A549 (cell line): Measurements from ENCODE around the gene INPP5A. TPM values are rescaled to one million over a fixed set of nuclear protein-coding genes. Genes with fewer than 3 reads are reported as not detected.

ENCODE experiments used
- ATAC-seq, 2 experiments: fragments of 200-7000 bp in 1 of 2; fragments of >200 bp in 1 of 2; cut with Nextera tagmentation in 1 of 2; cut with Tn5 transposase in 1 of 2; 3 replicates each; pipeline versions ENCODE4 v1.8.0 to v1.9.1; 2018 to 2020; ENCODE audit warnings: mild to moderate bottlenecking in 1 of 2, moderate library complexity in 1 of 2
- CTCF ChIA-PET: fragments of 300-600 bp; sonication (Branson Sonifier 250); formaldehyde crosslinking; extraction: SDS; loops from one replicate; lab custom pipeline; 2021; ENCODE audit warnings: antibody characterized with exemption, inconsistent platforms; lab: Yijun Ruan, JAX
- POLR2A ChIA-PET: fragments of 350-600 bp; formaldehyde crosslinking; extraction: SDS; loops from one replicate; lab custom pipeline; 2021; ENCODE audit warnings: antibody characterized with exemption, inconsistent platforms; lab: Yijun Ruan, JAX
- DNase-seq, 2 experiments: peaks; one replicate each; pipeline versions ENCODE4 v3.0.0 to v3.0.0-alpha.2; 2011 to 2016; ENCODE audit warnings: low read depth in 1 of 2, low spot score in 1 of 2
- FAIRE-seq: peaks from 2 replicates; lab custom pipeline; 2011; peaks lifted over from hg19 to GRCh38; lab: Jason Lieb, UNC
- H3K27ac ChIP-seq, 2 experiments: fragments of >200 bp; sonication (Bioruptor Twin); formaldehyde crosslinking; 3 replicates each; pipeline ENCODE4 v1.5.1; 2016 to 2017
- H3K4me1 ChIP-seq: fragments of >200 bp; sonication (Bioruptor Twin); formaldehyde crosslinking; 3 replicates; pipeline ENCODE4 v1.6.1; 2016
- H3K4me2 ChIP-seq: fragments of >200 bp; sonication (Bioruptor Twin); formaldehyde crosslinking; 3 replicates; pipeline ENCODE4 v1.6.1; 2016
- H3K4me3 ChIP-seq: fragments of >200 bp; sonication (Bioruptor Twin); formaldehyde crosslinking; 3 replicates; pipeline ENCODE4 v1.5.1; 2016
- H3K9me3 ChIP-seq: fragments of >200 bp; sonication (Bioruptor Twin); formaldehyde crosslinking; 3 replicates; pipeline ENCODE4 v1.6.1; 2016
- BHLHE40 ChIP-seq: IDR thresholded peaks from 2 replicates; pipeline ENCODE4 v1.6.1; 2012; ENCODE audit warnings: low read depth, low read length, inconsistent platforms
- CEBPB ChIP-seq, 2 experiments: fragments of >200 bp in 1 of 2; sonication (Bioruptor Twin) in 1 of 2; formaldehyde crosslinking in 1 of 2; IDR thresholded peaks; 2 replicates each; pipeline ENCODE4 v1.6.1; 2012 to 2016
- CHD2 ChIP-seq: fragments of 150-350 bp; IDR thresholded peaks from 2 replicates; pipeline ENCODE4 v1.6.1; 2014; ENCODE audit warnings: low read length; ENCODE audit not compliant: partially characterized antibody
- CHD4 ChIP-seq: fragments of 200-600 bp; sonication (generic); IDR thresholded peaks from 2 replicates; pipeline ENCODE4 v1.6.1; 2016; ENCODE audit warnings: antibody characterized with exemption, mild to moderate bottlenecking, borderline replicate concordance
- ELK1 ChIP-seq: fragments of 150-350 bp; IDR thresholded peaks from 2 replicates; pipeline ENCODE4 v1.6.1; 2014; ENCODE audit warnings: low read depth, mild to moderate bottlenecking, low read length
- EP300 ChIP-seq, 2 experiments: fragments of >200 bp; sonication (Bioruptor Twin); formaldehyde crosslinking; IDR thresholded peaks; 2 replicates in 1 of 2; 3 replicates in 1 of 2; pipeline ENCODE4 v1.6.1; 2016 to 2017
- FOXS1 ChIP-seq: fragments of 250-450 bp; sonication (Bioruptor Pico); IDR thresholded peaks from 2 replicates; pipeline ENCODE4 v1.5.0; 2020; ENCODE audit warnings: mild to moderate bottlenecking, moderate library complexity
- GATA3 ChIP-seq: IDR thresholded peaks from 2 replicates; pipeline ENCODE4 v1.6.1; 2012; ENCODE audit warnings: borderline replicate concordance
- HEYL ChIP-seq: fragments of 250-450 bp; sonication (Bioruptor Pico); IDR thresholded peaks from 2 replicates; pipeline ENCODE4 v1.8.0; 2021; ENCODE audit warnings: mild to moderate bottlenecking, moderate library complexity
- HOXA7 ChIP-seq: fragments of 250-450 bp; sonication (Bioruptor Pico); IDR thresholded peaks from 2 replicates; pipeline ENCODE4 v1.5.0; 2020; ENCODE audit warnings: mild to moderate bottlenecking, moderate library complexity
- KDM1A ChIP-seq: fragments of 200-600 bp; sonication (generic); IDR thresholded peaks from 2 replicates; pipeline ENCODE4 v1.6.1; 2016; ENCODE audit warnings: low read depth, mild to moderate bottlenecking
- KDM5A ChIP-seq: fragments of 200-600 bp; sonication (generic); IDR thresholded peaks from 2 replicates; pipeline ENCODE4 v1.6.1; 2016; ENCODE audit warnings: antibody characterized with exemption, mild to moderate bottlenecking
- NPAS2 ChIP-seq: fragments of 250-450 bp; sonication (Bioruptor Pico); IDR thresholded peaks from 2 replicates; pipeline ENCODE4 v1.8.0; 2022; ENCODE audit warnings: mild to moderate bottlenecking, moderate library complexity, borderline replicate concordance
- POLR2AphosphoS2 ChIP-seq: conservative IDR thresholded peaks from 2 replicates; pipeline ENCODE4 v1.6.1; 2012; ENCODE audit warnings: low read length, improper control_type of control experiment, inconsistent platforms
- SMC3 ChIP-seq: fragments of >200 bp; sonication (Bioruptor Twin); formaldehyde crosslinking; IDR thresholded peaks from 3 replicates; pipeline ENCODE4 v1.6.1; 2018; ENCODE audit warnings: inconsistent platforms
- TFCP2L1 ChIP-seq: fragments of 250-450 bp; sonication (Bioruptor Pico); IDR thresholded peaks from 2 replicates; pipeline ENCODE4 v1.5.0; 2021; ENCODE audit warnings: mild to moderate bottlenecking
- ZC3H11A ChIP-seq: fragments of 450-650 bp; IDR thresholded peaks from 2 replicates; pipeline ENCODE4 v1.6.1; 2014; ENCODE audit warnings: antibody characterized with exemption, mild to moderate bottlenecking
- ZFP36 ChIP-seq: fragments of 450-650 bp; IDR thresholded peaks from 2 replicates; pipeline ENCODE4 v1.6.1; 2014; ENCODE audit warnings: borderline replicate concordance; ENCODE audit not compliant: partially characterized antibody
- ZNF302 ChIP-seq: fragments of 250-450 bp; sonication (Bioruptor Pico); IDR thresholded peaks from 2 replicates; pipeline ENCODE4 v1.9.0; 2021; ENCODE audit warnings: inconsistent platforms, mild to moderate bottlenecking, moderate library complexity
- WGBS: methylation state at CpG from one replicate; pipeline ENCODE4 v1.1.6; 2017; ENCODE audit errors: missing lambda C conversion rate; 5-methylcytosine and 5-hydroxymethylcytosine counted together
- polyA plus RNA-seq, 4 experiments: library from polyadenylated mRNA; depleted of rRNA in 3 of 4; stranded (reverse); fragments of >200 nt; fragmentation: RNase III in 1 of 4; extraction: RNeasy Plus Mini Kit Qiagen cat#74134 plus additional on column Dnase treatment in 1 of 4; gene quantifications; 2 replicates in 3 of 4; 3 replicates in 1 of 4; pipeline ENCODE4 v1.2.3, GENCODE V29; 2011 to 2017
- TF ChIP-seq, protein P1 (sequence below): IDR thresholded peaks from 2 replicates; pipeline ENCODE4 v1.6.1; 2012
- TF ChIP-seq, protein P2 (sequence below): fragments of 450-650 bp; IDR thresholded peaks from 2 replicates; pipeline ENCODE4 v1.6.1; 2014; ENCODE audit warnings: antibody characterized with exemption

Gene INPP5A
- polyA plus RNA-seq, 2 of the 4 experiments (the other 2 are of a cell fraction), result 13.7 to 15.1 TPM

DNA sequence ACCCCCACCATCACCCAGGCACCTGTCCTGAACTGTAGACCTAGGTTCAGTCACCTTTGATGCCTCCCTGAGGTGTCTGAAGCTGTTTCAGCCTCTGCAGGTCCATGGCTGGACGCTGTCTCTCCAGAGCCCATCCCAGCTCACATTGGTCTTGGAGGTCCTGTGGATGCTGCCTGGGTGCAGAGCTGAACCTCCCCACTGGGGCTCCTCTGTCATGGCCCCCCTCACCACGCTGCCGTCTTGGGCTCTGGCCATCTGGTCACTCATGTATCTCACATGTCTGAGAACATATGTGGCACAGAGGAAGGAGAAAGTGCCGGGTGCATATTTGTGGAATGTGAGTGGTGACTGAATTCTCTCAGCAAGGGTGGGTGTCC is 139.5 kb downstream of the INPP5A start:
- no peak overlapping the region for H3K27ac ChIP-seq
- H3K4me3 ChIP-seq, result no peak overlapping the region
- TF ChIP-seq FOXS1 (no peak), POLR2AphosphoS2 (no peak), BHLHE40 (no peak), KDM1A (no peak), ZC3H11A (no peak), ZFP36 (no peak), NPAS2 (CRISPR knock-in tag) (no peak), ELK1 (no peak), CHD2 (no peak), ZNF302 (no peak), HOXA7 (CRISPR knock-in tag) (no peak), GATA3 (no peak), KDM5A (no peak)
- TF ChIP-seq, protein P1, sequence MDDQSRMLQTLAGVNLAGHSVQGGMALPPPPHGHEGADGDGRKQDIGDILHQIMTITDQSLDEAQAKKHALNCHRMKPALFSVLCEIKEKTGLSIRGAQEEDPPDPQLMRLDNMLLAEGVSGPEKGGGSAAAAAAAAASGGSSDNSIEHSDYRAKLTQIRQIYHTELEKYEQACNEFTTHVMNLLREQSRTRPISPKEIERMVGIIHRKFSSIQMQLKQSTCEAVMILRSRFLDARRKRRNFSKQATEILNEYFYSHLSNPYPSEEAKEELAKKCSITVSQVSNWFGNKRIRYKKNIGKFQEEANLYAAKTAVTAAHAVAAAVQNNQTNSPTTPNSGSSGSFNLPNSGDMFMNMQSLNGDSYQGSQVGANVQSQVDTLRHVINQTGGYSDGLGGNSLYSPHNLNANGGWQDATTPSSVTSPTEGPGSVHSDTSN, result no peak
- ChIA-PET CTCF (interaction anchor here (1.4 to 2.5 kb wide), 4 partner anchors 15 to 116 kb away, joined by 3 to 13 read pairs (median 5); no protein-coding TSS in a partner anchor), POLR2A (no interaction called here)
- no peaks in the 10 kb centered on the region for H3K9me3 ChIP-seq
- DNase-seq (no peak), ATAC-seq (no peak), FAIRE-seq (no peak)
- WGBS, result 93% methylated on average over 4 of the region's 4 CpGs
- H3K4me2 ChIP-seq, result no peak overlapping the region
- no peaks in the 10 kb centered on the region for H3K4me1 ChIP-seq

GRCh38 chr10:132677473-132678227 is 140.1 kb downstream of the INPP5A start:
- no peak for DNase-seq
- WGBS, result 91% methylated on average over 36 of the region's 36 CpGs
- Histone ChIP-seq H3K4me1 (no peaks in the 10 kb centered on the region), H3K9me3 (no peaks in the 10 kb centered on the region), H3K27ac (no peak overlapping the region), H3K4me2 (no peak overlapping the region), H3K4me3 (no peak overlapping the region)
- ChIA-PET CTCF (interaction anchor here (0.8 to 2.5 kb wide), 5 partner anchors 16 to 116 kb away, joined by 3 to 13 read pairs (median 5); no protein-coding TSS in a partner anchor), POLR2A (no interaction called here)
- FAIRE-seq, result no peak
- TF ChIP-seq SMC3, result no peak
- TF ChIP-seq CEBPB (IDR thresholded peaks at IDR 0.05), result no peak
- TF ChIP-seq, protein P2, sequence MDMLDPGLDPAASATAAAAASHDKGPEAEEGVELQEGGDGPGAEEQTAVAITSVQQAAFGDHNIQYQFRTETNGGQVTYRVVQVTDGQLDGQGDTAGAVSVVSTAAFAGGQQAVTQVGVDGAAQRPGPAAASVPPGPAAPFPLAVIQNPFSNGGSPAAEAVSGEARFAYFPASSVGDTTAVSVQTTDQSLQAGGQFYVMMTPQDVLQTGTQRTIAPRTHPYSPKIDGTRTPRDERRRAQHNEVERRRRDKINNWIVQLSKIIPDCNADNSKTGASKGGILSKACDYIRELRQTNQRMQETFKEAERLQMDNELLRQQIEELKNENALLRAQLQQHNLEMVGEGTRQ, result no peak
- no peak for TF ChIP-seq EP300 (IDR thresholded peaks at IDR 0.05)
- TF ChIP-seq TFCP2L1, result no peak
- no peak for TF ChIP-seq HEYL
- no peak for TF ChIP-seq CHD4
- TF ChIP-seq, protein P1, result no peak
- no peak for ATAC-seq
